Measurements from ENCODE around the gene THUMPD1. TPM values are rescaled to one million over a fixed set of nuclear protein-coding genes. Genes with fewer than 3 reads are reported as not detected.

Gene THUMPD1
- 83.7 and 93.9 TPM in 2 replicates for total RNA-seq

DNA sequence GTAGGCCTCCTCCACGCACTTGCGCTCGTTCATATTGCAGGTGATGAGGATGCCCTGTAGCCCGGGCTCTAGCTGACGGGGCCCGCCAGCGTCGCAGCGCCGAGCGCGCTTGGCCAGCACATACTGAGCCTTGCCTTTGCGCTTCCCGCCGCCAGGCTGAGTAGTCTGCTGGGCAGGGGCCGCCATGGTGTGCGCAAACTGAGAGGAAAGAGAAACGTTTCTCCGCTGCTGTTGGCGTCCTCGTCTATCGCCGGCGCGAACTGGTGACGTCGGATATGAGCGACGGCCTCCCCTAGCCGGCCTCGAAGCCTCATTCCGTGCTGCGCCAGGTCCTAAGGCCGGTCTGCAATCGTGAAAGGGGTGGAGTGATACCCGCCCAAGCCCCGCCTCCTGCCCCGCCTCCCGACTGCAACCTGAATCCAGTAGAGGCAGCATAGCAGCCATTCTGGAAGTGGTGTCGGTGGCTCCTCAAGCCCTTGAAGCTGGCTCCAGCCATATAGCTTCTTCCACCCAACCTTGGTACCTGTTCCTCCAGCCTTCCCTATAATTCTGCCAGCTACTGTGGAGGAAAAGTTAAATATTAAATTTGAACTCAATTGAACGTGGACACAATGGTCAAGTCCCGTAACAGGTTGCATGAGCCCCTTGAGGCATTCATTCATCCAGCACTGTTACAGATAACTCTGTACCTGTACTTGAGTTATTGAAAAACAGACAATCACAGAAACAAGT, at the start of gene THUMPD1:
TSS of gene THUMPD1 (minus strand) at position 265 of the 732 bp plus-strand sequence. CDS start at position 186, 79 bp downstream.

DNA sequence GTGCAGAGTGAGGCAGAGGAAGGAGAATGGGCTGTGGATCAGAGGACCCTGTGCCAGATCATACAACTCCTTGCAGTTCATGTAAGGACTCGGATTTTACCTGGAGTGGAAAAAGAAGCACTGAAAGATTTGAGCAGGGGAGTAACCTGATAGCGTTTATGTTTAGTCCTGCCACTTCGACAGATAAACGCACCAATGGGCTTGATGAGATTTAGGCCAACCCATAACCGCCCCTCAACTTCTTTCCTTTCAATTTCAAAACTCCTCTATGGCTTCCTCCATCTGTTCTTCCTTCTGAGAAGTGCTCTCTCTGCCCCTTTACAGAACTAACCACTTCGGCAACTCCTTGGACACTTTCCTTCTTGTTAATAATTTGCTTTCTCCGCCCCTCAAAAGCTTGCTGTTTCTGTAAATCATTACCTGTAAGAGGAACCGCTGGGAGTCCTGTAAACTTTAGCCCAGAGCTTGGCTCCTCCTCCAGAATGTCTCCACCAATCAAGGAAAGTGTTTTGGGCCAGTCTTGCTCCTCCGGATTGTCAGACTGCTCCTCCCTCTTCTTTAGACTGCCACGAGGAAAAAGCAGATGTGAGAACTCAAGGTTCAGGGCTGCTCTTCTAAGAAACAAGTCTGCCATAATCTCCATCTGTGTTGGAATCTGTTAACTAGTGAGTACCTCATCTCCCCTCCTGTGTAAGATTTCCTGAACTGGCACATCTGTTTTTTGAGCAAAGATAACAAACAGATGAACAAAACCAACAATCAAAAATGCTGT, 22.0 kb upstream of the THUMPD1 start, which contains the start of gene ACSM3:
TSS of gene ACSM3 (plus strand) at position 554 of the 772 bp plus-strand sequence. CDS start 6,021 bp downstream, outside the sequence.

Other genes starting within 250 kb of the THUMPD1 start
- under 0.01 TPM in 1 of 2 replicates, not detected in the other for gene ACSM2B, start 165.5 kb downstream of the THUMPD1 start, total RNA-seq
- under 0.01 TPM in 1 of 2 replicates, not detected in the other for gene ACSM1, start 44.1 kb downstream of the THUMPD1 start, total RNA-seq
- 0.58 and 2.5 TPM in 2 replicates for gene ACSM3, start 22.2 kb upstream of the THUMPD1 start, total RNA-seq
- gene ERI2, start 64.7 kb upstream of the THUMPD1 start, total RNA-seq: 18.0 and 49.3 TPM in 2 replicates
- 5.4 and 9.6 TPM in 2 replicates for gene REXO5, start 64.7 kb upstream of the THUMPD1 start, total RNA-seq
- gene DCUN1D3, start 158.5 kb upstream of the THUMPD1 start, total RNA-seq: 38.3 and 43.5 TPM in 2 replicates
- 53.5 and 75.3 TPM in 2 replicates for gene LYRM1, start 159.0 kb upstream of the THUMPD1 start, total RNA-seq